Sigmoid colon (tissue), 4 donors: ENCODE data around the gene CRAT.

ENCODE experiments used
- EP300 ChIP-seq, 4 donors: sonication (generic); formaldehyde crosslinking; IDR thresholded peaks; one replicate each; pipeline ENCODE4 v1.6.1; 2017; ENCODE audit warnings: antibody characterized with exemption in 4 of 4
- POLR2A ChIP-seq, 2 donors: fragments of 450-650 bp; IDR thresholded peaks; one replicate each; pipeline ENCODE4 v1.6.1; 2016; ENCODE audit warnings: antibody characterized with exemption in 2 of 2, mild to moderate bottlenecking in 2 of 2, moderate library complexity in 2 of 2
- POLR2AphosphoS5 ChIP-seq, 4 donors: sonication (generic); formaldehyde crosslinking; IDR thresholded peaks; one replicate each; pipeline ENCODE4 v1.6.1; 2017; ENCODE audit warnings: antibody characterized with exemption in 4 of 4
- TF ChIP-seq, protein P1 (sequence below), 4 experiments: fragments of 450-650 bp in 3 of 4; fragments of 200-600 bp in 1 of 4; IDR thresholded peaks; one replicate each; pipeline ENCODE4 v1.5.1; 2016 to 2019; ENCODE audit warnings: antibody characterized with exemption in 4 of 4, mild to moderate bottlenecking in 3 of 4, moderate library complexity in 2 of 4

DNA sequence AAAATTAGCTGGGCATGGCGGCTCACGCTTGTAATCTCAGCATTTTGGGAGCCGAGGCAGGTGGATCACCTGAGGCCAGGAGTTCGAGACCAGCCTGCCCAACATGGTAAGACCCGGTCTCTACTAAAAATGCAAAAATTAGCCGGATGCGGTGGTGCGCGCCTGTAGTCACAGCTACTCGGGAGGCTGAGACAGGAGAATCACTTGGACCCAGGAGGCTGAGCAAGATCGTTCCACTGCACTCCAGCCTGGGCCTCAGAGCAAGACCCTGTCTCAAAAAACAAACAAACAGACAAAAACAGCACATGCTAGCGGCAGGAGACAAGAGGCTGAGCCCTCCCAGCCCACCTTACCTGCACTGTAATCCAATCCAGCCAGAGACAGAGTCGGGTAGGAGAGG, 30.8 kb downstream of the CRAT start:
- TF ChIP-seq, protein P1, sequence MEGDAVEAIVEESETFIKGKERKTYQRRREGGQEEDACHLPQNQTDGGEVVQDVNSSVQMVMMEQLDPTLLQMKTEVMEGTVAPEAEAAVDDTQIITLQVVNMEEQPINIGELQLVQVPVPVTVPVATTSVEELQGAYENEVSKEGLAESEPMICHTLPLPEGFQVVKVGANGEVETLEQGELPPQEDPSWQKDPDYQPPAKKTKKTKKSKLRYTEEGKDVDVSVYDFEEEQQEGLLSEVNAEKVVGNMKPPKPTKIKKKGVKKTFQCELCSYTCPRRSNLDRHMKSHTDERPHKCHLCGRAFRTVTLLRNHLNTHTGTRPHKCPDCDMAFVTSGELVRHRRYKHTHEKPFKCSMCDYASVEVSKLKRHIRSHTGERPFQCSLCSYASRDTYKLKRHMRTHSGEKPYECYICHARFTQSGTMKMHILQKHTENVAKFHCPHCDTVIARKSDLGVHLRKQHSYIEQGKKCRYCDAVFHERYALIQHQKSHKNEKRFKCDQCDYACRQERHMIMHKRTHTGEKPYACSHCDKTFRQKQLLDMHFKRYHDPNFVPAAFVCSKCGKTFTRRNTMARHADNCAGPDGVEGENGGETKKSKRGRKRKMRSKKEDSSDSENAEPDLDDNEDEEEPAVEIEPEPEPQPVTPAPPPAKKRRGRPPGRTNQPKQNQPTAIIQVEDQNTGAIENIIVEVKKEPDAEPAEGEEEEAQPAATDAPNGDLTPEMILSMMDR (IDR thresholded peaks at IDR 0.05): no peak
- TF ChIP-seq POLR2AphosphoS5 (IDR thresholded peaks at IDR 0.05) (no peak), POLR2A (IDR thresholded peaks at IDR 0.05) (no peak), EP300 (IDR thresholded peaks at IDR 0.05) (no peak)
